Small intestine (tissue), 7 donors: ENCODE data around the gene CYP19A1. TPM values are rescaled to one million over a fixed set of nuclear protein-coding genes. Genes with fewer than 3 reads are reported as not detected.

ENCODE experiments used
- DNase-seq, 2 donors: peaks; one replicate each; pipeline versions ENCODE4 v3.0.0 to v3.0.0-alpha.2; 2013
- FAIRE-seq: peaks from 2 replicates; lab custom pipeline; 2012; peaks lifted over from hg19 to GRCh38; lab: Jason Lieb, UNC
- H3K27ac ChIP-seq, 3 donors: one replicate each; pipeline ENCODE4 v1.5.1; 2013; ENCODE audit warnings: low read length in 2 of 3, mild to moderate bottlenecking in 2 of 3, control low read depth in 1 of 3, inconsistent platforms in 1 of 3, low read depth in 1 of 3, moderate library complexity in 1 of 3
- H3K27me3 ChIP-seq, 3 donors: one replicate each; pipeline ENCODE4 v1.6.1; 2013; ENCODE audit warnings: low read length in 3 of 3, inconsistent platforms in 1 of 3; ENCODE audit not compliant: control insufficient read depth in 3 of 3, insufficient read depth in 3 of 3
- H3K36me3 ChIP-seq, 3 donors: one replicate each; pipeline ENCODE4 v1.6.1; 2013; ENCODE audit warnings: low read length in 3 of 3, inconsistent platforms in 1 of 3, low read depth in 1 of 3, mild to moderate bottlenecking in 1 of 3, moderate library complexity in 1 of 3; ENCODE audit not compliant: control insufficient read depth in 3 of 3, insufficient read depth in 2 of 3
- H3K4me1 ChIP-seq, 3 donors: one replicate each; pipeline ENCODE4 v1.6.1; 2013; ENCODE audit warnings: low read length in 2 of 3, inconsistent platforms in 1 of 3, low read depth in 1 of 3, mild to moderate bottlenecking in 1 of 3, moderate library complexity in 1 of 3; ENCODE audit not compliant: control insufficient read depth in 3 of 3, insufficient read depth in 2 of 3
- H3K4me3 ChIP-seq, 3 donors: one replicate each; pipeline ENCODE4 v1.5.1; 2013; ENCODE audit warnings: low read length in 3 of 3, control low read depth in 1 of 3, inconsistent platforms in 1 of 3, low read depth in 1 of 3, mild to moderate bottlenecking in 1 of 3, moderate library complexity in 1 of 3
- H3K9me3 ChIP-seq, 2 donors: one replicate each; pipeline ENCODE4 v1.6.1; 2013; ENCODE audit warnings: low read depth in 1 of 2, low read length in 1 of 2; ENCODE audit not compliant: control insufficient read depth in 2 of 2, insufficient read depth in 1 of 2
- WGBS, 3 donors: extraction: QIAGEN DNeasy Blood & Tissue Kit; methylation state at CpG; one replicate each; pipeline ENCODE4 v1.1.7; 2013; 5-methylcytosine and 5-hydroxymethylcytosine counted together
- polyA plus RNA-seq, 4 donors: library from polyadenylated mRNA; stranded (reverse) in 3 of 4; unstranded in 1 of 4; fragments of 200-250 nt in 3 of 4; fragments of 120-200 nt in 1 of 4; gene quantifications; one replicate each; pipeline versions ENCODE4 v1.2.1 to v1.2.3, GENCODE V29; 2013
- donor health status: healthy with polysubstance abuse.
- donor health status: control.
- donor health status: control.
- donor health status: Bipolar disorder and iron deficiency.
- donor health status: healthy.

CYP19A1 gene
- polyA plus RNA-seq, 4 donors = 0.33 to 2.0 TPM; not detected in 2

DNA sequence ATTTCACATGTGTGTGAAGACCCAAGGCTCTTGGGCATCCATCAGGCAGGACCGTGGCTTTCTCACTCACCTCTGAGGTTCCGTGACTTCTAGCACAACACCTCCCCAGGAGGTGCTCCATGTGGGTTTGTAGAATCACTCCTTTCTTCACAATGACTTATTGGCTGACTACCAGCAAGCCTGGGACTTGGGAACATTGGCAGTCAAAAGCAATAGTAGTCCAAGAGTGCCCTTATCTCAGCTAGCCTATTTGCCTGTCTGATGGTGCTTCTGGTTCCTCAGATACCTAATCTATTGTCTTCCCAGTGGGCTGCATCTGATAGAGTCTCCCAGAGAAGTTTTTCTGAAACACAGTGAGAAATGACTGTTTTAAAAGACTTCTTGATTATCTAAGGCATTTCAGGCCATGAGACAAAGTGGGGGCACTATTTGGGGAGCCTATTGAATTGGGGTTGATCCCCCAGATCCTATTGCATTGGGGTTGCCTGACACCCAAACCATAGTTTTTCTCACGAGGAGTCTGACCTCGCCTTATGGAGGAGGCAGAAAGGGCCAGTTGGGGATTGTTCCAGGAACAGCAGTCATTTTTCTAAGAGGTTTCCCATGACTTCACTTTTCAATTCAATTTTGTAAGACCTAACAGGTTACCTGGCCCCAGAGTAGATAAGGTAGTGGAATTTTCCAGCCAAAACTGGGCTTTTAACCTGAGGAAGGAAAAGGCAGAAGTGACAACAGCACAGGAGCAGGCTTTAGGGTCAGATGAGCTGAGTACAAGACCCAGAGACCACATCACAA lies 88.0 kb downstream of the CYP19A1 start:
- 75 to 83% (median 81%) methylated on average over 4 of the region's 4 CpGs for WGBS, 3 donors
- no peak overlapping the region for H3K4me3 ChIP-seq
- H3K27ac ChIP-seq = no peak overlapping the region
- H3K4me1 ChIP-seq = no peaks in the 10 kb centered on the region
- H3K9me3 ChIP-seq = no peaks in the 10 kb centered on the region
- H3K27me3 ChIP-seq = no peaks in the 10 kb centered on the region
- H3K36me3 ChIP-seq = no peaks in the 10 kb centered on the region
- no peak for DNase-seq
- no peak for FAIRE-seq

DNA sequence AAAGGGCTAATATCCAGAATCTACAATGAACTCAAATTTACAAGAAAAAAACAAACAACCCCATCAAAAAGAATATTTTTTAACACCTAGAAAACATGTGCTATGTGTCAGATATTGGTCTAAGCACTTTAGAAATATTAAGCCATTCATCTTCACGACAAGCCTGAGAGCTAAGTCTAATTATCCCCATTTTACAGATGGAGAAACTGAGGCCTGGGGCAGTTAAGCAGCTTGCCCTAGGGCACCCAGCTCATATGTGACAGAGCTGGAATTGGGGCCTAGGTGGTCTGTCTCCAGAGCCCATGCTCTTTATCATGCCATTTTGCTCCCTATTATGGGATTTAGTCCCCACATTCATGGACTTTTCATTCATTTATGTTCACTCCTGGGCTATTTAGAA lies 92.8 kb downstream of the CYP19A1 start:
- H3K4me3 ChIP-seq = no peak overlapping the region
- H3K27me3 ChIP-seq = peaks cover 0 to 2% (median 0%) of the 10 kb centered on the region in 3 donors
- WGBS, 3 donors = 92 to 100% (median 98%) methylated on average over 1 of the region's 1 CpG
- DNase-seq (no peak), FAIRE-seq (no peak)
- no peaks in the 10 kb centered on the region for H3K9me3 ChIP-seq
- no peaks in the 10 kb centered on the region for H3K4me1 ChIP-seq
- no peaks in the 10 kb centered on the region for H3K36me3 ChIP-seq
- no peak overlapping the region for H3K27ac ChIP-seq

DNA sequence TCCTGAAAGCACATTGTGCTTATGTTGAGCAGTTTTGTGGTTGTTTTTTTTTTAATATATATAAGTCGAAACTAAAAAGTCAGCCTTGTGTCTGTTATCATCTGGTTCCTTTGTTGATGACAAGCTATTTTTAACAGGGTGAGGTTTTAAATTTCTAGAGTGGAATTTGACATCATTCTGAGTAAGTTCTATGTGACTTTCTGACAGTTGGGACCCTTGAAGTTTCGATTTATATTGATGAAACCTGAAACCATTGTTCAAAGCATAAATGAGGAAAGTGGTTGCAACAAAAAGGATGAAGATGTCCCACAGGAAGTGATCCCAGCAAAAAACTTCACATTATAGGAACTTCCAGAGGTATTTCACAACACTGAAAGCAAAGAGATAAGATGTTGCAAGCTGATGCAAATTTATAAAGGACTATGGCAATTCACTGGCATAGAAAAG lies 94.0 kb downstream of the CYP19A1 start:
- Histone ChIP-seq H3K27ac (no peak overlapping the region), H3K4me1 (no peaks in the 10 kb centered on the region), H3K4me3 (no peak overlapping the region), H3K27me3 (peaks cover 0 to 2% (median 0%) of the 10 kb centered on the region in 3 donors), H3K9me3 (no peaks in the 10 kb centered on the region), H3K36me3 (no peaks in the 10 kb centered on the region)
- FAIRE-seq (no peak), DNase-seq (no peak)
- WGBS, 3 donors = 41 to 55% (median 55%) methylated on average over 2 of the region's 2 CpGs

DNA sequence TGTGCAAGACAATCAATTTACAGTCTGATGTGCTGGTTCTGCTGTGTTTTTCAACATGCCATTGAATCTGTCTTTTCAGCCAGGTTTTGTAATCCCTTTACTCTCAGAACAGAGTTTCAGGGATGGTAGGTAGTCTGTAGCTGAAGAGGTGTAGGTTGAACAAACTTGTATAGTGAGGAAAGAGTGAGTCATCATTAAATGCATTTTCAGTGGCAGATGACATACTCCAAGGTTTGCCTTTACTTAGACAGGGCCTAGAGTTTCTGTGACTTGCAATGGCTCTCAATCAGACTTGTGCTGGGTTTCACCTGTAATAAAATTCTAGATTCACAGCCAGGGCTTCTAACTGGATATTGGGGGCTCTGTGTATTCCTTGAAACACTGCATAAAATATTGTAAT lies 94.6 kb downstream of the CYP19A1 start:
- DNase-seq = no peak
- Histone ChIP-seq H3K9me3 (no peaks in the 10 kb centered on the region), H3K27ac (no peak overlapping the region), H3K36me3 (no peaks in the 10 kb centered on the region), H3K27me3 (peaks cover 0 to 2% (median 2%) of the 10 kb centered on the region in 3 donors), H3K4me3 (no peak overlapping the region), H3K4me1 (no peaks in the 10 kb centered on the region)
- no peak for FAIRE-seq

DNA sequence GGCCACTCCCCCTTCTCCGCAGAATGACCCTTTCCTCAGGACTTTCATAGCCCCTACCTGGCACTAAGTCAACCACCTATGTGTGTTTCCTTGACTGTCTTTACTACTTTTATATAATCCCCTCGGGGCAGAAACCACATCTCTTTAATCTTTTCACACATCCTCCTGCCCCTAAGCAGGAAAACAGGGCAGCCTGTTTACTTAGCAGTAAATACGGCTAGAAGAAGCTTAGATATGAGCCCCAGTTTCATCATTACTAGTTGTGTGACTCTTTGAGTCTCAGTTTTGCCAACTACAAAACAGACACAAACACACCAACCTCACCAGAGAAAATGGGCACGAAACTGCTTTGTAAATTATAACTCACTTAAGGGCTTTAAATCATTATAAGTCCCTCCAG lies 98.3 kb downstream of the CYP19A1 start:
- Histone ChIP-seq H3K27ac (no peak overlapping the region), H3K27me3 (peaks cover 0 to 2% (median 2%) of the 10 kb centered on the region in 3 donors), H3K4me1 (no peaks in the 10 kb centered on the region), H3K9me3 (no peaks in the 10 kb centered on the region), H3K4me3 (no peak overlapping the region), H3K36me3 (no peaks in the 10 kb centered on the region)
- no peak for DNase-seq
- WGBS, 3 donors = 23 to 41% (median 29%) methylated on average over 4 of the region's 4 CpGs
- no peak for FAIRE-seq

DNA sequence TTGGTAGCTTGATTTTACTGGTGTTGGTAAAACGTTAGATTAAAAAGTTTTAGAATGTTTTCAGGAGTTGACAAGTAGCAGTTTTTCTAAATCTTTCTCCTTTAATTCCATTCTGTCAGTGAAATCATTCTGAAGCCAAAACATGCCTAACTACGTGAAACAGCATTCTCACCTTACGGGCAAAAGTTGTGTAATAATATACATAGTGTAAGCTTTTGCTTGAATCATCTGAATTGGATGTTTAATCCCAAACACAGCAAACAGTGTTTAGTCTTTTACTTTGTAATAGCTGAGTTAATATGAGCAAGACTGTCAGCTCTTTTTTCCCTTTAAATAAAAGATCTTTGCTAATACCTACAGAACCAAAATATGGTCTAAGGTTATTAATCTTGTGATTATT lies 100.6 kb downstream of the CYP19A1 start:
- no peak for FAIRE-seq
- Histone ChIP-seq H3K9me3 (no peaks in the 10 kb centered on the region), H3K27me3 (peaks cover 0 to 9% (median 2%) of the 10 kb centered on the region in 3 donors), H3K36me3 (no peaks in the 10 kb centered on the region), H3K4me3 (no peak overlapping the region), H3K27ac (no peak overlapping the region), H3K4me1 (no peaks in the 10 kb centered on the region)
- DNase-seq = no peak
- 63 to 72% (median 68%) methylated on average over 3 of the region's 3 CpGs for WGBS, 3 donors

DNA sequence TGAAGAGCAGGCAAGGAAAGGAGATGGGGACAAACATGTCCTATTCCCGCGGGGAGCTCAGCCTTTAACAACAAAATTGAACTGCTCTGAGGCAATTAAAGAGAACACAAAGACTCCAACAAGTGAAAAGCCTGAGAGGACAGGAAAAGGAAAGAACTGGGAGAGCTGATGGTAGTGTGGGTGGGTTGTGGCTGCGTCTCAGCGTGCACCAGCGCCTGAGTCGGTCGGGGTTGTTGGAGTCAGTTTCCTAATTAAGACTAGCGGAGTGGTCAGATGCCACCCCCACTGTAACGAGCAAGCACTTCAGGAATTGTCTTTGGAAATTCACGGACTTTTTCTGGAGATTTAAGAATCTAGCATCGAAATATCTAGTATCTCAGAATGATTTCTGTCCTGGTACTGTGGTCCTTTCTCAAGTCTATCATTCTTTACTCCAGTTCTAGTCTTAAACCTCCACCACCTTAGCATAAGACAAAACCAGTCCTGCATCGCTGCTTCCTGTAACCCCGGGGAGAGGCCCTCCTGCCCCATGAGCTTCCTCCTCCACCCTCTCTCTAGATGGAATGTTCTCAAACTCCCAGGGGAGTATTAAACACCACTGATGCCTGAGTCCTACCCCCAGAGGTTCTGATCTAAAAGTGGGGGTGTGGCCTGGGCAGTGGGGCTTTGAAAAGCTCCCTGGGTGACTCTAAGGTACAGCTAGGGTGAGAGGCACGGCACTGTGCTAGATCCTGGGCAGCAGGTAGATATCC lies 104.0 kb downstream of the CYP19A1 start:
- no peak overlapping the region for H3K27ac ChIP-seq
- H3K36me3 ChIP-seq = no peaks in the 10 kb centered on the region
- no peaks in the 10 kb centered on the region for H3K9me3 ChIP-seq
- no peak for DNase-seq
- peaks cover 0 to 6% (median 2%) of the 10 kb centered on the region in 3 donors for H3K27me3 ChIP-seq
- 70 to 81% (median 71%) methylated on average over 14 of the region's 14 CpGs for WGBS, 3 donors
- H3K4me3 ChIP-seq = no peak overlapping the region
- H3K4me1 ChIP-seq = no peaks in the 10 kb centered on the region
- no peak for FAIRE-seq

DNA sequence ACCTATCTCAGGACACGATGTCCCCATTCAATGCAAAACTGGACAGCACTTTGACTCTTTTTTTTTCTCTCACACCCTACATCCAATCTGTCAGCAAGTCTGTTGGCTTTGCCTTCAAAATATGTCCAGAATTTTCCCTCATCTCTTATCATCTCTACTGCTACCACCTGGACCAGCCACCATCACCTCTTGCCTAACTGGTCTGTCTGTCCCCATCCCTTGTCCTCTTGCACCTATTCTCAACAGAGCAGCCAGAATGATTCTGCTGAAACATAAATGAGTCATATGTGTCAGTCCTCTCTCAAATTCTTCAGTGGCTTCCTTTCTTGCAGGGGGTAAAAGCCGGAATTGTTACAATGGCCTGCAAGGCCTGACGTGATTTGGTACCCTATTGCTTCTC lies 105.8 kb downstream of the CYP19A1 start:
- Histone ChIP-seq H3K9me3 (no peaks in the 10 kb centered on the region), H3K4me1 (no peaks in the 10 kb centered on the region), H3K4me3 (no peak overlapping the region), H3K36me3 (no peaks in the 10 kb centered on the region), H3K27me3 (peaks cover 0 to 6% (median 0%) of the 10 kb centered on the region in 3 donors), H3K27ac (no peak overlapping the region)
- 85 to 87% (median 87%) methylated on average over 3 of the region's 3 CpGs for WGBS, 3 donors
- DNase-seq (no peak), FAIRE-seq (no peak)
